Keratinocyte (primary cell): ENCODE results near the gene PFKFB3. TPM values are rescaled to one million over a fixed set of nuclear protein-coding genes. Genes with fewer than 3 reads are reported as not detected.

Experiments used
- DNase-seq: peaks from one replicate; pipeline ENCODE4 v3.0.0-alpha.2; 2011; ENCODE audit warnings: low read depth, missing footprints, low spot score
- FAIRE-seq: peaks from 2 replicates; lab custom pipeline; 2011; peaks lifted over from hg19 to GRCh38; lab: Jason Lieb, UNC
- H2AFZ ChIP-seq: 2 replicates; pipeline ENCODE4 v1.6.0; 2012; ENCODE audit warnings: low read length, control low read depth, inconsistent platforms; ENCODE audit not compliant: control insufficient read depth
- H3K27ac ChIP-seq: 2 replicates; pipeline ENCODE4 v1.5.1; 2011; ENCODE audit warnings: low read length; ENCODE audit not compliant: control insufficient read depth, insufficient read depth
- H3K27me3 ChIP-seq: 3 replicates; pipeline ENCODE4 v1.6.0; 2011; ENCODE audit warnings: low read length; ENCODE audit not compliant: control insufficient read depth, insufficient read depth; ENCODE audit errors: extremely low read depth
- H3K36me3 ChIP-seq, 2 experiments: 2 replicates in 1 of 2; 3 replicates in 1 of 2; pipeline ENCODE4 v1.5.1; 2011; ENCODE audit warnings: low read length in 2 of 2, mild to moderate bottlenecking in 1 of 2; ENCODE audit not compliant: control insufficient read depth in 2 of 2, insufficient read depth in 2 of 2; ENCODE audit errors: extremely low read depth in 1 of 2
- H3K4me1 ChIP-seq: 3 replicates; pipeline ENCODE4 v1.5.1; 2011; ENCODE audit warnings: low read length; ENCODE audit not compliant: control insufficient read depth, insufficient read depth; ENCODE audit errors: extremely low read depth
- H3K4me2 ChIP-seq: 3 replicates; pipeline ENCODE4 v1.6.0; 2011; ENCODE audit warnings: low read depth, low read length; ENCODE audit not compliant: control insufficient read depth, insufficient read depth; ENCODE audit errors: extremely low read depth
- H3K4me3 ChIP-seq, 3 experiments: fragments of 200-600 bp in 1 of 3; sonication (generic) in 1 of 3; 2 replicates in 2 of 3; 3 replicates in 1 of 3; pipeline ENCODE4 v1.5.1; 2011 to 2016; ENCODE audit warnings: low read length in 3 of 3, mild to moderate bottlenecking in 3 of 3, control low read depth in 2 of 3, inconsistent platforms in 1 of 3, low read depth in 1 of 3, mixed read lengths in 1 of 3, mixed run types in 1 of 3, moderate library complexity in 1 of 3; ENCODE audit not compliant: control insufficient read depth in 2 of 3, insufficient read depth in 2 of 3; ENCODE audit errors: extremely low read depth in 1 of 3
- H3K79me2 ChIP-seq: 2 replicates; pipeline ENCODE4 v1.6.0; 2012; ENCODE audit warnings: low read length; ENCODE audit not compliant: control insufficient read depth, insufficient read depth
- H3K9ac ChIP-seq: 3 replicates; pipeline ENCODE4 v1.6.0; 2011; ENCODE audit warnings: low read length; ENCODE audit not compliant: control insufficient read depth, insufficient read depth; ENCODE audit errors: extremely low read depth
- H3K9me1 ChIP-seq: 3 replicates; pipeline ENCODE4 v1.6.0; 2011; ENCODE audit warnings: low read length; ENCODE audit not compliant: control insufficient read depth, insufficient read depth; ENCODE audit errors: extremely low read depth
- H3K9me3 ChIP-seq: 2 replicates; pipeline ENCODE4 v1.5.1; 2012; ENCODE audit warnings: low read depth, low read length; ENCODE audit not compliant: control insufficient read depth
- H4K20me1 ChIP-seq: 3 replicates; pipeline ENCODE4 v1.6.0; 2011; ENCODE audit warnings: low read length; ENCODE audit not compliant: control insufficient read depth, insufficient read depth; ENCODE audit errors: extremely low read depth
- CTCF ChIP-seq, 3 experiments: IDR thresholded peaks in 1 of 3; conservative IDR thresholded peaks in 1 of 3; optimal IDR thresholded peaks in 1 of 3; 2 replicates in 2 of 3; 3 replicates in 1 of 3; pipeline versions ENCODE3 to v1.5.1; 2011; ENCODE audit warnings: low read length in 3 of 3, mild to moderate bottlenecking in 3 of 3, moderate library complexity in 2 of 3, control low read depth in 1 of 3, inconsistent platforms in 1 of 3; ENCODE audit not compliant: insufficient read depth in 2 of 3; ENCODE audit errors: extremely low read depth in 1 of 3
- EZH2 ChIP-seq: IDR thresholded peaks from one replicate; pipeline ENCODE4 v1.6.1; 2012; ENCODE audit warnings: inconsistent platforms, mild to moderate bottlenecking, low read length, moderate library complexity
- dilution Hi-C: fragments of 300-500 bp; cut with MboI; formaldehyde crosslinking; loops from one replicate; pipeline ENCODE4 v1.7.0; 2020; ENCODE audit warnings: low sequenced_read_pairs; ENCODE audit not compliant: extremely low pct_ligation_motif_present
- polyA plus RNA-seq, 5 experiments: library from polyadenylated mRNA; depleted of rRNA in 3 of 5; stranded (reverse) in 3 of 5; stranded (forward) in 1 of 5; unstranded in 1 of 5; fragments of >200 nt; gene quantifications; 1 replicate in 1 of 5; 2 replicates in 3 of 5; 3 replicates in 1 of 5; pipeline versions ENCODE4 v1.2.1 to v1.2.3, GENCODE V29; 2011 to 2012; ENCODE audit warnings: missing spikeins in 2 of 5, low read depth in 1 of 5, low replicate concordance in 1 of 5

PFKFB3 gene
- polyA plus RNA-seq, 1 donor (not counting 4 experiments of a cell fraction or from before 2014, with no cell fraction given) = 18.6 TPM

- Histone ChIP-seq H3K36me3 (no peaks in the 10 kb centered on the region), H3K9me3 (no peaks in the 10 kb centered on the region), H2AFZ (no peak overlapping the region), H3K9me1 (no peaks in the 10 kb centered on the region), H3K4me1 (peaks cover 10% of the 10 kb centered on the region), H3K4me2 (no peak overlapping the region), H3K27me3 (no peaks in the 10 kb centered on the region), H3K9ac (no peak overlapping the region), H4K20me1 (no peaks in the 10 kb centered on the region), H3K79me2 (no peaks in the 10 kb centered on the region), H3K4me3 (no peak overlapping the region), H3K27ac (no peak overlapping the region)
- no peak for TF ChIP-seq CTCF (optimal IDR thresholded peaks at IDR 0.05 in 1 of 3, IDR thresholded peaks at IDR 0.05 in 1 of 3, conservative IDR thresholded peaks at IDR 0.05 in 1 of 3; ENCODE audit: extremely low read depth in 1 of 3, insufficient read depth in 2 of 3, low read length in 3 of 3)
- TF ChIP-seq EZH2 = no peak
- dilution Hi-C loops = no loop called here
- DNase-seq (no peak), FAIRE-seq (no peak)
Observed at GRCh38 chr10:6242089-6242488, 39.4 kb downstream of the PFKFB3 start.

DNA sequence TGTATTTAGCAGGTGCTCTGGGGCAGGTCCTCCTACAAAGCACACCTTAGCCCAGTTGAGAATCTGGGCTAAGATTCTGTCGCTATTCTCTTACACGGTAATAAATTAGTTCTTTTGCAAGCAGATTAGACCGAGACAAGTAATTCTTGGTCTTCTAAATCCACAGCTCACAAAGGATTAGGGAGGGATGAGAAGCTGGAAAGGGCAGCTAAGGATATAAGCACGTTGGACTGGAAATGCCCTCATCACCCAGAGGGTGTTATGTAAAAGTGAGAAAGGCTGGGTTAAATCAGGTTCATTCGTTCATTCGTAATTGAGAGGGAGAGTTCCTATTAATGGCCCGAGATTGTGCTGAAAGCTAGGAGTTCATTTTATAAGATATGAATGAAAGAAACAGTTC lies 41.8 kb downstream of the PFKFB3 start:
- Histone ChIP-seq H3K9me1 (no peaks in the 10 kb centered on the region), H3K4me3 (no peak overlapping the region), H3K9me3 (no peaks in the 10 kb centered on the region), H2AFZ (no peak overlapping the region), H3K36me3 (no peaks in the 10 kb centered on the region), H3K79me2 (no peaks in the 10 kb centered on the region), H3K4me1 (peaks cover 7% of the 10 kb centered on the region), H3K9ac (no peak overlapping the region), H3K27me3 (no peaks in the 10 kb centered on the region), H3K27ac (no peak overlapping the region), H4K20me1 (no peaks in the 10 kb centered on the region), H3K4me2 (no peak overlapping the region)
- TF ChIP-seq CTCF (optimal IDR thresholded peaks at IDR 0.05 in 1 of 3, IDR thresholded peaks at IDR 0.05 in 1 of 3, conservative IDR thresholded peaks at IDR 0.05 in 1 of 3; ENCODE audit: extremely low read depth in 1 of 3, insufficient read depth in 2 of 3, low read length in 3 of 3) (no peak), EZH2 (no peak)
- FAIRE-seq = no peak
- no peak for DNase-seq
- dilution Hi-C loops = no loop called here
